Sigmoid colon (tissue), 4 donors: ENCODE data around the gene PTPRD.

Experiments
- POLR2AphosphoS5 ChIP-seq, 4 donors: sonication (generic); formaldehyde crosslinking; IDR thresholded peaks; one replicate each; pipeline ENCODE4 v1.6.1; 2017; ENCODE audit warnings: antibody characterized with exemption in 4 of 4
- TF ChIP-seq, protein P1 (sequence below), 4 experiments: fragments of 450-650 bp in 3 of 4; fragments of 200-600 bp in 1 of 4; IDR thresholded peaks; one replicate each; pipeline ENCODE4 v1.5.1; 2016 to 2019; ENCODE audit warnings: antibody characterized with exemption in 4 of 4, mild to moderate bottlenecking in 3 of 4, moderate library complexity in 2 of 4

DNA sequence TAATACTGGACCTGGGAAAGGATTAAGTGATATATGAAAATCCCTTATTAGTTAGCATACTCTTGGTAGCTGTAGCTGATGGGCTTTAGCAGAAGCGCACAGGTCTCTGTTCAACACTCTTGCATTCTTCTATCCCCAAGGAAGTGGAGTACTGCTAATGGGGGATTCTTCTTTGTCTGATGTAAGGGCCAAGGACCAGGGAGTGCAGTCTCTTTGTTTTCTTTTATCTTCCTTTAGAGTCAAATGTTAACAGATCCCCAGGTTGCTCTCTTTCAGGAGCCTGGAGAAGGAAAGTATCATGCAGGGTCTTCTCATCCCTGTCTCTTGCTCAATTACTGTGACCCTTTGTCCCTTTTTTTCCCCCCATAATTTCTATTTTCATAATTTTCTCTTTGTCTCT lies 1666.3 kb downstream of the PTPRD start:
- TF ChIP-seq, protein P1, sequence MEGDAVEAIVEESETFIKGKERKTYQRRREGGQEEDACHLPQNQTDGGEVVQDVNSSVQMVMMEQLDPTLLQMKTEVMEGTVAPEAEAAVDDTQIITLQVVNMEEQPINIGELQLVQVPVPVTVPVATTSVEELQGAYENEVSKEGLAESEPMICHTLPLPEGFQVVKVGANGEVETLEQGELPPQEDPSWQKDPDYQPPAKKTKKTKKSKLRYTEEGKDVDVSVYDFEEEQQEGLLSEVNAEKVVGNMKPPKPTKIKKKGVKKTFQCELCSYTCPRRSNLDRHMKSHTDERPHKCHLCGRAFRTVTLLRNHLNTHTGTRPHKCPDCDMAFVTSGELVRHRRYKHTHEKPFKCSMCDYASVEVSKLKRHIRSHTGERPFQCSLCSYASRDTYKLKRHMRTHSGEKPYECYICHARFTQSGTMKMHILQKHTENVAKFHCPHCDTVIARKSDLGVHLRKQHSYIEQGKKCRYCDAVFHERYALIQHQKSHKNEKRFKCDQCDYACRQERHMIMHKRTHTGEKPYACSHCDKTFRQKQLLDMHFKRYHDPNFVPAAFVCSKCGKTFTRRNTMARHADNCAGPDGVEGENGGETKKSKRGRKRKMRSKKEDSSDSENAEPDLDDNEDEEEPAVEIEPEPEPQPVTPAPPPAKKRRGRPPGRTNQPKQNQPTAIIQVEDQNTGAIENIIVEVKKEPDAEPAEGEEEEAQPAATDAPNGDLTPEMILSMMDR (IDR thresholded peaks at IDR 0.05) = no peak
- no peak for TF ChIP-seq POLR2AphosphoS5 (IDR thresholded peaks at IDR 0.05)
